ENCODE results near the gene TBC1D4. TPM values are rescaled to one million over a fixed set of nuclear protein-coding genes. Genes with fewer than 3 reads are reported as not detected.

The TBC1D4 gene
- polyA plus RNA-seq, 4 donors = 16.2 to 62.7 (median 56.0) TPM

DNA sequence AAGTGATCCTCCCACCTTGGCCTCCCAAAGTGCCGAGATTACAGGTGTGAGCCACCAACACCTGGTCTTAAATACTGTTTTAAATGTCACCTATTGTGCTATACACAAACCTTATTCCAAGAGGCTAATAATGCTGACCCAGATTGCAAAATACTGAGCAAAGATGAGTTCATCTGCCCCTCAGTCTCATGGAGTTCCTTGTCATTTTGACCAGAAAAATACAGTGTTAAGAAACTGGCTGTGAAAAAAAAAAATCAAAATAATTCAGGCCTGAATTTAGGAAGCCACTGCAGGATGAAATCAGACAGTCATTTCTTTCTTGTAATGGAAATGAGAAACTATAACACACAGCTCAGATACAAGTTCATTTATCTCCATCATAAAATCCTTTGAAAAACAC, 59.9 kb downstream of the TBC1D4 start:
- no peak for DNase-seq (ENCODE audit: low read depth in 4 of 4, low spot score in 3 of 4)

- DNase-seq (ENCODE audit: low read depth in 4 of 4, low spot score in 3 of 4) = no peak
Observed at GRCh38 chr13:75421133-75421532, 60.8 kb downstream of the TBC1D4 start.

- DNase-seq (ENCODE audit: low read depth in 4 of 4, low spot score in 3 of 4) = no peak
Observed at GRCh38 chr13:75419656-75420055, 62.3 kb downstream of the TBC1D4 start.

DNA sequence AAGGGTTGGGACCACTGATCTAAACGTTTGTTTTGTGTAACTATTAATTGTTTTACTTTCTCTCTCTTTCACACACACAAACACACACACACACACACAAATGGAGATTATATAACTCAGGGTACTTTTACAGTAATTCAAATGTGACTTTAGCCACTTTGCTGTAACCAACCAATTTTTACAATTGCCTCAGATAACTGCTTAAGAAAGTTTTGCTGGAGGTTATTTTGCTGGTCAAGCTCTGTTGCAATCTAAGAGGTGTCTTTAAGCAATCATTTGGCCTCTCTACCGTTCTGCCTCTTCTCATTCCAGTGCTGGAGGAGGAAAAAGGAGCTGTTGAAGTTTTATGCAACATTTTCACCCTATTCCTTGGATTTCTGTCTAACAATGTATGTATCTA, 63.0 kb downstream of the TBC1D4 start:
- DNase-seq (ENCODE audit: low read depth in 4 of 4, low spot score in 3 of 4) = no peak

- no peak for DNase-seq (ENCODE audit: low read depth in 4 of 4, low spot score in 3 of 4)
Observed at GRCh38 chr13:75418186-75418843, 63.7 kb downstream of the TBC1D4 start.

DNA sequence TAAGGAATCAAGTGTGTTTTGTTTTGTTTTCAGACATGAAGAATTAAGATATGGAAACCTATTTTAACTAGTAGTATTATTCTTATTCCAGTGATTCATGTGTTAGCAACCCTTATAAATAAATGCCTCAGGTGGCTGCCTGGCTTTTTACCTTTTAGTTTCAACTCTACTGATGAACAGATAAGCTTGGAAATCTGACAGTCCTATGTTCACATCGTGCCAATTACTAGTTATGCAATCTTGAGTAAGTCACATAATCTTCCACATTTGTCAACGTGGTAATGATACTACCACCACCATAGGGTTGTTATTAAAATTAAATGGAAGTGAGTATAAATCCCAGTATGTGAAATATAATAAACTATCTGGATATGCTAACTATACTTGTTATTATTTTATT, 64.3 kb downstream of the TBC1D4 start:
- no peak for DNase-seq (ENCODE audit: low read depth in 4 of 4, low spot score in 3 of 4)

- DNase-seq (ENCODE audit: low read depth in 4 of 4, low spot score in 3 of 4) = no peak
Observed at GRCh38 chr13:75417012-75417384, 65.0 kb downstream of the TBC1D4 start.

DNA sequence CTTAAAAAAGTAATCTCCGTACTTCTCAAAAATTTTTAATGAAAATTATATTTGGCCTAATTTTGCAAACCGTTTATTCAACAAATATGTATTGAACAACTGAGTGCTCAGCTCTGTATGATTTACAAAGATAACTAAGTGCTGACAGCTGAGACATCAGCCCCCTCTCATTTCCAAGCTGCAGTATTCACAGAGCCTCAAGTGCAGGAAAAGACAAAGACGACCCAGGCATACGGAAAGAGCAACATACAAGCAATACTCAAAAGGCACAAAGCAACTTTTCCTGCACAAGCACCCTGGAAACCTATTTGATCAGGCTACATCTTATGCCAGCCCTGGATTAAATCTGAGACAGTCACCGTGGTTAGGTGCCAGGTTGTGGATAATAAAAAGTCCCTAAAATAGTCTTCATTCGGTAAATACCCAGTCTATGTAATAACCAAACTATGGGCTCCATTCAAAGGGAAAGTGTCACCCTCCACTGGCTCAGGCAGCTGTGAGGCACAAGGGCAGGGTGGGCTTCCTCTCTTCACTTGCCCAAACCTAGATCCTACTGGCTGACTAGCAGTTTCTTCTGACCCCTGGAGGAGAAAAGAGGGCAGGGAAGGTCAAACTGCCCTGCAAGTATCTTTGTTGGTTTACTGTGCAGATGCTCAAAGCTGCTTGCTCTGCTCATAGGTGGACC, 65.5 kb downstream of the TBC1D4 start:
- DNase-seq (ENCODE audit: low read depth in 4 of 4, low spot score in 3 of 4) = no peak

- no peak for DNase-seq (ENCODE audit: low read depth in 4 of 4, low spot score in 3 of 4)
Observed at GRCh38 chr13:75415694-75416093, 66.3 kb downstream of the TBC1D4 start.

DNA sequence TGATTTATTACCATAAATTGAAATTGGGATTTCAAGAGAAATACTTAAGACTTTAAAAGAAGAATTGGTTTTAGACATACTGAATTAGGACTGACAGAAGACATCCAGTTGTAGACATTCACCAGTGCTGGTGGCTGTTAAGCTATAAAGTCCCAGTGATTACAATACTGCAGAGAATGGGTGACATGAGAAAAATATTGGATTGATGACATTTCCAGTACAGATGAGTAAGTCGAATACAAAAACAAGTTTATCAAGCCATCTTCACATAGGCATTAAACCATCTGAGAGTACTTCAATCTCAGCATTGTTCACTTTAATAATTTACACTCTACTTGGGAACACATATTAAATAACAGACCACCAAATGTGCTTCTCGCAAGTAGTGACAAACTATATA, 66.8 kb downstream of the TBC1D4 start:
- no peak for DNase-seq (ENCODE audit: low read depth in 4 of 4, low spot score in 3 of 4)

GRCh38 chr13:75414036-75414827, 67.7 kb downstream of the TBC1D4 start:
- DNase-seq (ENCODE audit: low read depth in 4 of 4, low spot score in 3 of 4) = no peak

GRCh38 chr13:75411924-75412537, 69.9 kb downstream of the TBC1D4 start:
- DNase-seq (ENCODE audit: low read depth in 4 of 4, low spot score in 3 of 4) = no peak

DNA sequence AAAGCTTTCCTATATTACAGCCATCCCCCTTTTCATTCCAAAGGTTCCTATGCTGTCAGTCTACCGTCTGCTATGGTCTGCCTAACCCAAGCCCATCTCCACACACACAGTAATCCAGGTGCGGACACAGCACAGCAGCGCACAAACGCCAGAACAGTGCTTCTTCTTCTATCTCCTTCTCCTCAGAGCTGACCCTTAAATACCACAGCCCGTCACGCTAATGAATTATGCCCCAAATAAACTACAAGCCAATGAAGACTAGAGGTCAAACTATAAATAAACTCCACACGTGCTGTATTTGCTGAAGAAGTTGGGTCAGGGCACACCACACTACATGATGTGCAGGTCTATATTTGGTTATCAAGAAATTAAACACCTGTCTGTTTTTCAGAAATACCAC, 71.8 kb downstream of the TBC1D4 start:
- no peak for DNase-seq (ENCODE audit: low read depth in 4 of 4, low spot score in 3 of 4)

DNA sequence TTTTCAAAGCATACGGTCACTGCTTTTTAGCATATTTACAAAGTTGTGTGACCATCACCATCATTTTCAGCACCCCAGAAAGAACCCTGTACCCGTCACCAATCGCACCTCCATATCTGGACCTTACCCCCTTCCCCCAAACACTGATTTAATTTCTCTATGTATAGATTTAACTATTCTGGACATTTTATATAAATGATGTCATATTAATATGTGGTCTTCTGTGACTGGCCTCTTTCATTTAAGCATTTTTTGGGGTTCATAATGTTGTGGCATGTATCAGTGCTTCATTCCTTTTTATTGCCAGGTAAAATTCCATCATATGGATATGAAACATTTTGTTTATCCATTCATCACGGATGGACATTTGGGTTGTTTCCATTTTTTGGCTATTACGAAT, 74.0 kb downstream of the TBC1D4 start:
- DNase-seq (ENCODE audit: low read depth in 4 of 4, low spot score in 3 of 4) = no peak

GRCh38 chr13:75407473-75407872, 74.5 kb downstream of the TBC1D4 start:
- DNase-seq (ENCODE audit: low read depth in 4 of 4, low spot score in 3 of 4) = no peak

GRCh38 chr13:75405976-75406703, 75.8 kb downstream of the TBC1D4 start:
- DNase-seq (ENCODE audit: low read depth in 4 of 4, low spot score in 3 of 4) = no peak

DNA sequence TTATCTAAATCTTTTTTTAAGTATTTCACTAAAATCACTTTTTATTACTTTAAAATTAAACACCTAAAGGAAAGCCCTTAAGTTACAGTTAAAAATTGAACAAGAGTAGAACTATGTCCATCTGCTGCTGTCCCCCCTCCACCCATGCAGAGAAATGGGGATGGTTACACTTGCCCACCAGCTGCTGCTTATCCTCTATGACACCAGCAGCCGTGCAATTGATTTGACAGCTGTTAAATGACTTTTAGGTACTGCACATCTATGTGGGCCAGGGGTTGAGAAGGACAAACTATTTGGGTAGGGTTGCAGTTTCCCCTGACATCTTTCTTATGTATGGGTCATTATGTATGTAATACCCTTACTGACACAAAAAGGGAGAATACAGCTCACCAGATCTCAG, 77.2 kb downstream of the TBC1D4 start:
- no peak for DNase-seq (ENCODE audit: low read depth in 4 of 4, low spot score in 3 of 4)

- DNase-seq (ENCODE audit: low read depth in 4 of 4, low spot score in 3 of 4) = peak in 1 of 4 donors; percentile 63
Observed at GRCh38 chr13:75402787-75403186, 79.2 kb downstream of the TBC1D4 start.

GRCh38 chr13:75400775-75401174, 81.2 kb downstream of the TBC1D4 start:
- no peak for DNase-seq (ENCODE audit: low read depth in 4 of 4, low spot score in 3 of 4)

DNA sequence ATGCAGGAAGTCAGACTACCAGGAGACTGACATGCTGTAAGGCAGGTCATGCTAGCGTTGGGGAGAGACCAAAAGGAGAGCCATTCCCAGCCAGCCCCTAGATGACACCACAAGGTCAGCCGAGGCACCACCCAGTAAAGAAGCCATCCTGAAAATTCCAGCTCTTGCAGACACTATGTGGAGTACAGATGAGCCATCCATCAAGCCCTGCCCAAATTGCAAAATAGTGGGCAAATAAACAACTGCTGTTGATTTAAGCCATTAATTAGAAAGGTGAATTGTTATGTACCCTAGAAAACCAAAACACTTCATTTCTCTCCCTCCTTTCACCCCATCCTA, 82.1 kb downstream of the TBC1D4 start:
- no peak for DNase-seq (ENCODE audit: low read depth in 4 of 4, low spot score in 3 of 4)

All from left renal pelvis (tissue), 4 donors.